ENCODE measurements around the gene SLC25A29. TPM values are rescaled to one million over a fixed set of nuclear protein-coding genes. Genes with fewer than 3 reads are reported as not detected.

Gene SLC25A29
- total and polyA plus RNA-seq, 2 of the 13 experiments (the other 11 are each of a cell fraction or from before 2014, with no cell fraction given) = 12.2 to 17.2 TPM

GRCh38 chr14:100328495-100329163 is 22.4 kb upstream of the SLC25A29 start (continued):
- no peak for TF ChIP-seq ZNF12 (CRISPR knock-in tag; IDR thresholded peaks at IDR 0.05)
- TF ChIP-seq THAP8 (CRISPR knock-in tag; IDR thresholded peaks at IDR 0.05; ENCODE audit: borderline replicate concordance) = no peak
- no peak for TF ChIP-seq ZBTB3 (CRISPR knock-in tag; IDR thresholded peaks at IDR 0.05; ENCODE audit: borderline replicate concordance, low read depth)
- TF ChIP-seq ZNF546 (CRISPR knock-in tag; conservative IDR thresholded peaks at IDR 0.05) = no peak; the same call in 1 of the 2 replicates
- no peak for TF ChIP-seq AGO1 (IDR thresholded peaks at IDR 0.05; ENCODE audit: low read depth, low read length, poor library complexity, severe bottlenecking)
- no peak for TF ChIP-seq NFYC (CRISPR knock-in tag; IDR thresholded peaks at IDR 0.05)
- TF ChIP-seq ZNF414 (CRISPR knock-in tag; IDR thresholded peaks at IDR 0.05) = 0 out of 2 replicates have a peak, but pooled peaks have one; percentile 26
- TF ChIP-seq ZNF747 (CRISPR knock-in tag; IDR thresholded peaks at IDR 0.05; ENCODE audit: borderline replicate concordance) = peak; percentile 74
- TF ChIP-seq TEAD2 (CRISPR knock-in tag; IDR thresholded peaks at IDR 0.05) = no peak
- peak; percentile 68; the same call in 1 of the 2 replicates for TF ChIP-seq ZSCAN29 (CRISPR knock-in tag; conservative IDR thresholded peaks at IDR 0.05)
- peak; percentile 53; the same call in 1 of the 2 replicates for TF ChIP-seq RXRA (CRISPR knock-in tag; IDR thresholded peaks at IDR 0.05)
- peak; percentile 79 for TF ChIP-seq ZNF883 (CRISPR knock-in tag; IDR thresholded peaks at IDR 0.05; ENCODE audit: not compliant biosample characterization)
- TF ChIP-seq GMEB1 (CRISPR knock-in tag; IDR thresholded peaks at IDR 0.05; ENCODE audit: borderline replicate concordance) = 0 out of 2 replicates have a peak, but pooled peaks have one; percentile 29
- no peak for TF ChIP-seq NR0B2 (CRISPR knock-in tag; IDR thresholded peaks at IDR 0.05)
- TF ChIP-seq HNRNPLL (IDR thresholded peaks at IDR 0.05; ENCODE audit: low read depth, low read length, poor library complexity, severe bottlenecking) = peak; percentile 57
- TF ChIP-seq PRPF4 (IDR thresholded peaks at IDR 0.05; ENCODE audit: low read depth, low read length, poor library complexity, severe bottlenecking) = no peak
- TF ChIP-seq SRY (CRISPR knock-in tag; IDR thresholded peaks at IDR 0.05) = peak; percentile 53; the same call in 1 of the 2 replicates
